Measurements from ENCODE around the gene OGDH.
A peak's percentile ranks its signal among the peaks of the same experiment; 100 is the strongest.
"Not testable (repeated sequence)": the region's sequence is repeated elsewhere in the genome, so short reads cannot be mapped to it uniquely, and the experiment has no call there.

Gene OGDH

GRCh38 chr7:44706788-44707557 is 100.5 kb downstream of the OGDH start:
- no peak for DNase-seq (ENCODE audit: low spot score)

GRCh38 chr7:44707558-44708230 is 101.3 kb downstream of the OGDH start:
- no peak for DNase-seq (ENCODE audit: low spot score)

GRCh38 chr7:44709011-44709915 is 102.8 kb downstream of the OGDH start:
- DNase-seq (ENCODE audit: low spot score): no peak

GRCh38 chr7:44709945-44710596 is 103.6 kb downstream of the OGDH start:
- DNase-seq (ENCODE audit: low spot score): no peak

DNA sequence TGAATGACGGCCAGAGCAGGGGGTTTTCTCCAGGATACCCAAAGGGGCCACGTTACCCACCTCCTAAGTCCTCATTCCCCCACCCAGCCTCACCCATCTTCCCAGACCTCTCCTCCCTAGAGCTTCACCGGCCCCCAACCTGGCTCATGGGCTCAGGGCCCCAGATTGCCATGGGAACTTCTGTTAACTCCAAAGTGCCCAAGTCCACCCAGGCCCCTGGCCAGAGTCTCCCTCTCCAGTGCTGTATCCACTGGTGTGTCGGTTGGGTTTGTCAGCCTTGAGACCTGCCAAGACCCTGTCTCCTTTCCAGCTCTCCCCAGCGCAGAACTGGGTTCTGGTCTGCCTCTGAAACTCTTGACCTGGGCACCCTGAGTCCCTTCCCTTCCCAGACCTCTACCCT is 105.1 kb downstream of the OGDH start:
- DNase-seq (ENCODE audit: low spot score): no peak

DNA sequence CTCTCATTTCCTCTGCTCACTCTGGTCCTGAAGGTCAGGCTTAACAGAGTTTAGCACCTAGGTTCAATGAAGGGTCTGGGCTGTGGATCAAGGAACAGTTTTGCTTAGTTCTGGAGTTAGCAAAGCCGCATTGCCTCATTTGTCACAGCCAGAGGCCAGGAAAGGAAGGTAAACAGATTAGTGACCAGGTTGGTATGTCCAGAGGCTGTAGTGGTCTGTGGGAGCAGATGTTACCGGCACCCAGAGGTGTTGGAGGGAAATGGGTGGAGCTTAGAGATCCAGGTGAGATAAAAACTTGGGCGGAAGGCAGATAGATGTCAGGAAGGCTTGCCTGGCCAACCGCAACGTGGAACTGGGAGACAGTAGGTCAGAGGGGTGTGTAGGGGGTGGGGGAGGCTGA is 105.6 kb downstream of the OGDH start:
- DNase-seq (ENCODE audit: low spot score): no peak

DNA sequence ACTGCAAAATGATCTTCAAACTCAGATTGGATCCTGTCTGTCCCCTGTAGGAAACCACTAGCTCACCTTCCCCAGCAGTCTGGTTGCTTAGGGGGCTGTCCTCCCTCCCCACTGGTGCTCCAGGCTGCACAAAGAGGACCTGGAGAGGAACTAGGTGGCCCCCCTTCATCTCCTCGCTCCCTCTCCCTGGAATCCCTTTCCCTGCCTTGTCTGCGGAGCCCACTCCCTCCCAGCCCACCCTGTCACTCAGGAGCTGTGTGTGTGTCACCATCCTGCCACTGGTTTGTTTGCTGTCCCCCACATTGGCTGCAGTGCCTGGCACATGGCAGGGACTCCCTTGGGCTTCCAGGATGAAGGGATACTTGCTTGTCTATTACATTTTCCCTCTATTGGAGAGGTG is 106.7 kb downstream of the OGDH start:
- DNase-seq (ENCODE audit: low spot score): no peak

- DNase-seq (ENCODE audit: low spot score): no peak
Measured at GRCh38 chr7:44713680-44714335, 107.4 kb downstream of the OGDH start.

- DNase-seq (ENCODE audit: low spot score): no peak
Measured at GRCh38 chr7:44716205-44716604, 109.8 kb downstream of the OGDH start.

- DNase-seq (ENCODE audit: low spot score): no peak
Measured at GRCh38 chr7:44720301-44720700, 113.9 kb downstream of the OGDH start.

DNA sequence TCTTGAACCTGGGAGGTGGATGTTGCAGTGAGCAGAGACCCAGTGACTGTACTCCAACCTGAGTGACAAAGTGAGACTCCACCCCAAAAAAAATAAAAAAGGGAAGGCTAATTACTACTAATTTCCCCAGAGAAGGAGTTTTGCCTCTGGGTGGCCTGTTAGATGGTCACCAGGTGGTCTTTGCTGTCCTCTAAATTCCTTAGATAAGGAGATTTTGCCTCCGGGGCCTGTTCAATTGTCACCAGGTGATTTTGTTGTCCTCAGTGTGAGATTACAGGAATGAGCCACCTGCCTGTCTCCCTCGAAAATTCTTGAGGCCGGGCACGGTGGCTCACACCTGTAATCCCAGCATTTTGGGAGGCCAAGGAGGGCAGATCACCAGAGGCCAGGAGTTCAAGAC is 117.8 kb downstream of the OGDH start:
- DNase-seq (ENCODE audit: low spot score): no peak

GRCh38 chr7:44726250-44726649 is 119.8 kb downstream of the OGDH start:
- not testable (repeated sequence) for DNase-seq (ENCODE audit: low spot score)

- no peak for DNase-seq (ENCODE audit: low spot score)
Measured at GRCh38 chr7:44727158-44727936, 120.9 kb downstream of the OGDH start.

DNA sequence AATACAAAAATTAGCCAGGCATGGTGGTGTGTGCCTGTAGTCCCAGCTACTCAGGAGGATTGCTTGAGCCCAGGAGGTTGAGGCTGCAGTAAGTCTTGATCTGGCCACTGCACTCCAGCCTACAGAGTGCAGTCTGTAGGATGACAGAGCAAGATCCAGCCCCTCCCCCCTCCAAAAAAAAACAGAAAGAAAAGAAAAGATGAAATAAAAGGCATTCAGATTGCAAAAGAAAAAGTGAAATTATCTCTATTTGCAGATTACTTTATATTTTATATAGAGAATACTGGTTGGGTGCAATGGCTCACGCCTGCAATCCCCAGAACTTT is 121.5 kb downstream of the OGDH start:
- no peak for DNase-seq (ENCODE audit: low spot score)

- no peak for DNase-seq (ENCODE audit: low spot score)
Measured at GRCh38 chr7:44729949-44730590, 123.6 kb downstream of the OGDH start.

DNA sequence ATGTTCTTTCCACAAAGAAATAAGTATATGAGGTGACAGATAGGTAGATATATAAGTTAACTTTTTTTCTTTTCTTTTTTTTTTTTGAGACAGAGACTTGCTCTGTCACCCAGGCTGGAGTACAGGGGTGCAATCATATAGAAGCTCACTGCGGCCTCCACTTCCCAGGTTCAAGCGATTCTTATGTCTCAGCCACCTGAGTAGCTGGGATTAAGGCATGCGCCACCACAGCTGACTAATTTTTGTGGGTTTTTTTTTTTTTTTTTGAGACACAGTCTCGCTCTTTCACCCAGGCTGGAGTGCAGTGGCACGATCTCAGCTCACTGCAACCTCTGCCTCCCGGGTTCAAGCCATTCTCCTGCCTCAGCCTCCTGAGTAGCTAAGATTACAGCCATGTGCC is 126.5 kb downstream of the OGDH start:
- DNase-seq (ENCODE audit: low spot score): not testable (repeated sequence)

GRCh38 chr7:44733708-44734481 is 127.5 kb downstream of the OGDH start:
- DNase-seq (ENCODE audit: low spot score): no peak

DNA sequence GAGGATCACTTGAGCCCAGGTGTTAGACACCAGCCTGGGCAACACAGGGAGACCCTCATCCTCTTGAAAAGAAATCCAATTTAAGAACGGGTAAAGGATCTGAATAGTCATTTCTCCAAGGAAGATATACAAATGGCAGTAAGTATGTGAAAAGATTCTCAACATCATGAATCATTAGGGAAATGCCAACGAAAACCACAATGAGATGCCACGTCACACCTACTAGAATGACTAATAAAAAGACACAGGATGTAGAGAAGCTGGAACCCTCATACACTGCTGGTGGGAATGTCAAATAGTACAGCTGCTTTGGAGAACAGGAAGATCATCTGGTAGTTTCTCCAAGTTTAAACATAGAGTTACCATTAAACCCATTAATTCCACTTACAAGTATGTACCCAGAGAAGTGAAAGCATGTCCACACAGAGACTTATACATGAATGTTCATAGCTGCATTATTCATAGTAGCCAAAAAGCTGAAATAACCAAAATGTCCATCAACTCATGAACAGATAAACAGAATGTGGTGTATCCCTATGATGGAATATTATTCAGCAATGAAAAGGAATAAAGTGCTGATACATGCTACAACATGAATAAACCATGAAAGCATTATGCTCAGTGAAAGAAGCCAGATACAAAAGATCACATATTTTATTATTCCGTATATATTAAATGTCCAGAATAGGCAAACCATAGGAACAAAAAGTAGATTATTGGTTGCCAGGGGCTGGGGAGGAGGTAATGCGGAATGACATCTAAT is 129.2 kb downstream of the OGDH start:
- DNase-seq (ENCODE audit: low spot score): peak; percentile 89

- no peak for DNase-seq (ENCODE audit: low spot score)
Measured at GRCh38 chr7:44736896-44737295, 130.5 kb downstream of the OGDH start.

Data from activated CD4-positive, alpha-beta T cell treated with anti-CD3 and anti-CD28 coated beads, Interleukin-2, Interleukin-4, amounts not matched to agents 100 ng/mL and 50 ng/mL, durations not matched to agents 16 hours and 8 hours (primary cell).